ENCODE measurements around the gene PJA1.

- TF ChIP-seq CTCF (IDR thresholded peaks at IDR 0.05; ENCODE audit: extremely low read depth in 1 of 2, insufficient read depth in 1 of 2, low read depth in 1 of 2, low read length in 2 of 2) (no peak), POLR2A (IDR thresholded peaks at IDR 0.05; ENCODE audit: low read depth, low read length) (no peak), MAX (IDR thresholded peaks at IDR 0.05; ENCODE audit: insufficient read depth, insufficient read length) (no peak)
Measured at GRCh38 chrX:69214463-69214862, 49.2 kb upstream of the PJA1 start.
